GM12801 (cell line): ENCODE results near the gene RUNDC1.

Experiments used
- CTCF ChIP-seq: IDR thresholded peaks from one replicate; pipeline ENCODE4 v1.5.1; 2011; ENCODE audit warnings: control low read depth; ENCODE audit not compliant: insufficient read length; ENCODE audit errors: extremely low read depth

Gene RUNDC1

GRCh38 chr17:43034894-43035293 is 54.5 kb downstream of the RUNDC1 start:
- no peak for TF ChIP-seq CTCF

GRCh38 chr17:43039646-43040045 is 59.3 kb downstream of the RUNDC1 start:
- no peak for TF ChIP-seq CTCF

- no peak for TF ChIP-seq CTCF
Observed at GRCh38 chr17:43040655-43041054, 60.3 kb downstream of the RUNDC1 start.

- TF ChIP-seq CTCF: no peak
Observed at GRCh38 chr17:43042025-43042628, 61.8 kb downstream of the RUNDC1 start.
